Kidney (tissue), 14 donors: ENCODE data around the gene FERMT1. TPM values are rescaled to one million over a fixed set of nuclear protein-coding genes. Genes with fewer than 3 reads are reported as not detected.
"Not testable (repeated sequence)": the region's sequence is repeated elsewhere in the genome, so short reads cannot be mapped to it uniquely, and the experiment has no call there.

ENCODE experiments used
- DNase-seq, 5 donors: peaks; one replicate each; pipeline ENCODE4 v3.0.0-alpha.2; 2013 to 2020
- FAIRE-seq: peaks from 2 replicates; lab custom pipeline; 2012; peaks lifted over from hg19 to GRCh38; lab: Jason Lieb, UNC
- H3K27ac ChIP-seq, 2 donors: one replicate each; pipeline ENCODE4 v1.7.0; 2013; ENCODE audit warnings: low read depth in 2 of 2, low read length in 2 of 2, inconsistent platforms in 1 of 2
- H3K27me3 ChIP-seq: one replicate; pipeline ENCODE4 v1.7.1; 2013; ENCODE audit warnings: low read length, inconsistent platforms; ENCODE audit not compliant: control insufficient read depth, insufficient read depth
- H3K36me3 ChIP-seq, 3 donors: one replicate each; pipeline versions ENCODE4 v1.7.0 to v1.7.1; 2013; ENCODE audit warnings: low read length in 3 of 3, control low read depth in 1 of 3, inconsistent platforms in 1 of 3; ENCODE audit not compliant: insufficient read depth in 3 of 3, control insufficient read depth in 2 of 3
- H3K4me1 ChIP-seq, 3 donors: one replicate each; pipeline versions ENCODE4 v1.7.0 to v1.7.1; 2013; ENCODE audit warnings: low read length in 3 of 3, inconsistent platforms in 1 of 3, low read depth in 1 of 3; ENCODE audit not compliant: control insufficient read depth in 2 of 3, insufficient read depth in 2 of 3
- H3K4me3 ChIP-seq, 3 donors: one replicate each; pipeline versions ENCODE4 v1.7.0 to v1.8.1; 2013; ENCODE audit warnings: low read length in 3 of 3, control low read depth in 1 of 3, inconsistent platforms in 1 of 3
- H3K9ac ChIP-seq, 3 donors: one replicate each; pipeline versions ENCODE4 v1.7.0 to v1.7.1; 2013; ENCODE audit warnings: low read length in 3 of 3, control low read depth in 1 of 3, inconsistent platforms in 1 of 3
- H3K9me3 ChIP-seq, 3 donors: one replicate each; pipeline versions ENCODE4 v1.7.0 to v1.7.1; 2013; ENCODE audit warnings: low read length in 3 of 3, control low read depth in 1 of 3, inconsistent platforms in 1 of 3; ENCODE audit not compliant: control insufficient read depth in 2 of 3, insufficient read depth in 1 of 3
- intact Hi-C: fragments of 100-400 bp; cut with DNase I; formaldehyde crosslinking; loops from one replicate; pipeline ENCODE4 v1.11.1; 2022
- polyA plus RNA-seq: library from polyadenylated mRNA; stranded (reverse); fragments of 350-450 nt; fragmentation: Illumina TruSeq; extraction: RNeasy Lipid Tissue Mini Kit (QIAGEN cat#74804); gene quantifications from one replicate; pipeline ENCODE4 v1.2.3, GENCODE V29; 2014; ENCODE audit warnings: low read depth, low replicate concordance; ENCODE audit not compliant: insufficient read depth
- total RNA-seq: library from RNA; stranded (reverse); fragmentation: NEBNext Ultra II Directional; extraction: Animal tissue kit (Norgen Biotek cat#: 25700); gene quantifications from one replicate; pipeline ENCODE4 v1.2.1, GENCODE V29; 2021
- TF ChIP-seq, protein P1 (sequence below): IDR thresholded peaks from 3 replicates; pipeline ENCODE4 v1.5.1; 2012; ENCODE audit warnings: mild to moderate bottlenecking, moderate library complexity, borderline replicate concordance; ENCODE audit not compliant: insufficient read depth; ENCODE audit errors: extremely low read depth
- donor health status: control.
- donor health status: control.
- donor health status: control.
- donor health status: control.
- donor health status: control.
- donor health status: DM: yes; HTN: yes; CAD: no.
- donor health status: Normal renal cell carcinoma (clear cell type).

FERMT1 gene
- total and polyA plus RNA-seq, 2 donors from 2014 or later: 0.57 to 2.2 TPM

DNA sequence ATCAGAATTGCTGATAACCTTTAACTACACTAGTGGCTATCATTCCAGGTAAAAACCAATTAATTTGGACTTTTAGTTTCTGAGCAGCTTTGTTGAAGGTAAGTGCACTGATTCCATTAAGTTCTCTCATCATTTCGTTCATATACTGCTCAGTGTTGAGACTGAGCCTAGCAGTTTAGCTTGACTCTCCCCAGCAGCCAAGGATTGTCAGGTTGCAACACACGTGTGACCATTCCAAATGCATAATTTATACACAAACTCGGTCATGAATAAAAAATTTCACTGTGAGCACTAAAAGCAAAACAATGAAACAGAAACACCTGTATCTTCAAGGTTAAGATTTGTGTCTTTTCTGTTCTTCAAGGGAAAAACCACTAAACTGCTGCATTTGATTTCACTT lies 8.9 kb downstream of the FERMT1 start:
- FAIRE-seq (no peak), DNase-seq (no peak)
- TF ChIP-seq, protein P1, sequence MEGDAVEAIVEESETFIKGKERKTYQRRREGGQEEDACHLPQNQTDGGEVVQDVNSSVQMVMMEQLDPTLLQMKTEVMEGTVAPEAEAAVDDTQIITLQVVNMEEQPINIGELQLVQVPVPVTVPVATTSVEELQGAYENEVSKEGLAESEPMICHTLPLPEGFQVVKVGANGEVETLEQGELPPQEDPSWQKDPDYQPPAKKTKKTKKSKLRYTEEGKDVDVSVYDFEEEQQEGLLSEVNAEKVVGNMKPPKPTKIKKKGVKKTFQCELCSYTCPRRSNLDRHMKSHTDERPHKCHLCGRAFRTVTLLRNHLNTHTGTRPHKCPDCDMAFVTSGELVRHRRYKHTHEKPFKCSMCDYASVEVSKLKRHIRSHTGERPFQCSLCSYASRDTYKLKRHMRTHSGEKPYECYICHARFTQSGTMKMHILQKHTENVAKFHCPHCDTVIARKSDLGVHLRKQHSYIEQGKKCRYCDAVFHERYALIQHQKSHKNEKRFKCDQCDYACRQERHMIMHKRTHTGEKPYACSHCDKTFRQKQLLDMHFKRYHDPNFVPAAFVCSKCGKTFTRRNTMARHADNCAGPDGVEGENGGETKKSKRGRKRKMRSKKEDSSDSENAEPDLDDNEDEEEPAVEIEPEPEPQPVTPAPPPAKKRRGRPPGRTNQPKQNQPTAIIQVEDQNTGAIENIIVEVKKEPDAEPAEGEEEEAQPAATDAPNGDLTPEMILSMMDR: no peak
- Histone ChIP-seq H3K4me1 (no peaks in the 10 kb centered on the region), H3K27ac (no peak overlapping the region), H3K9me3 (peaks cover 0 to 2% (median 0%) of the 10 kb centered on the region in 3 donors), H3K27me3 (no peaks in the 10 kb centered on the region), H3K9ac (no peak overlapping the region), H3K4me3 (no peak overlapping the region), H3K36me3 (peaks cover 0 to 15% (median 0%) of the 10 kb centered on the region in 3 donors)
- intact Hi-C loops: no loop called here

DNA sequence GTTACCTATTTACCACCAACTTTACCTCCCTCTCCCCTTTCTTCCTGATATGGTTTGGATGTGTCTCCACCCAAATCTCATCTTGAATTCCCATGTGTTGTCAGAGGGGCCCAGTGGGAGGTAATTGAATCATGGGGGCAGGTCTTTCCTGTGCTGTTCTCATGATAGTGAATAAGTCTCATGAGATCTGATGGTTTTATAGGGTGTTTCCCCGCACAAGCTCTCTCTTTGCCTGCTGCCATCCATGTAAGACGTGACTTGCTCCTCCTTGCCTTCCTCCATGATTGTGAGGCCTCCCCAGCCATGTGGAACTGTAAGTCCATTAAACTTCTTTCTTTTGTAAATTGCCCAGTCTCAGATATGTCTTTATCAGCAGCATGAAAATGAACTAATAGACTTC lies 9.9 kb downstream of the FERMT1 start:
- H3K4me3 ChIP-seq, H3K27me3 ChIP-seq, H3K4me1 ChIP-seq, H3K27ac ChIP-seq, H3K9me3 ChIP-seq, DNase-seq, intact Hi-C loops, H3K9ac ChIP-seq, FAIRE-seq: not testable (repeated sequence)
- peaks cover 0 to 15% (median 0%) of the 10 kb centered on the region in 3 donors for H3K36me3 ChIP-seq

DNA sequence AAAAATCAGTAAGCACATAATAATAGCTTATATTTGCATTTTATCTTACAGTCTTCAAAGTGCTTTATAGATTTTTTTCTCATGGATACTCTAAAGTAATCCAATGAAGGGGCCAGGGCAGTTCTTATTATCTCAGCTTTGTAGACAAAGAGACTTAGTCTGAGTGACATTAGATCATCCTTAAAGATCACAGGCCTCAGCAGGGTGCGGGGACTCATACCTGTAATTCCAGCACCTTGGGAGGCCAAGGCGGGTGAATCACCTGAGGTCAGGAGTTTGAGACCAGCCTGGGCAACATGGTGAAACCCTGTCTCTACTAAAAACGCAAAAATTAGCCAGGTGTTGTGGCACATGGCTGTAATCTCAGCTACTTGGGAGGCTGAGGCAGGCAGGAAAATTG lies 14.5 kb downstream of the FERMT1 start:
- H3K27ac ChIP-seq: no peak overlapping the region
- H3K9me3 ChIP-seq: no peaks in the 10 kb centered on the region
- TF ChIP-seq, protein P1: no peak
- H3K9ac ChIP-seq: no peak overlapping the region
- FAIRE-seq (no peak), DNase-seq (no peak)
- H3K36me3 ChIP-seq: peaks cover 0 to under 1% (median 0%) of the 10 kb centered on the region in 3 donors
- intact Hi-C loops: no loop called here
- no peak overlapping the region for H3K4me3 ChIP-seq
- H3K27me3 ChIP-seq: no peaks in the 10 kb centered on the region
- no peaks in the 10 kb centered on the region for H3K4me1 ChIP-seq

DNA sequence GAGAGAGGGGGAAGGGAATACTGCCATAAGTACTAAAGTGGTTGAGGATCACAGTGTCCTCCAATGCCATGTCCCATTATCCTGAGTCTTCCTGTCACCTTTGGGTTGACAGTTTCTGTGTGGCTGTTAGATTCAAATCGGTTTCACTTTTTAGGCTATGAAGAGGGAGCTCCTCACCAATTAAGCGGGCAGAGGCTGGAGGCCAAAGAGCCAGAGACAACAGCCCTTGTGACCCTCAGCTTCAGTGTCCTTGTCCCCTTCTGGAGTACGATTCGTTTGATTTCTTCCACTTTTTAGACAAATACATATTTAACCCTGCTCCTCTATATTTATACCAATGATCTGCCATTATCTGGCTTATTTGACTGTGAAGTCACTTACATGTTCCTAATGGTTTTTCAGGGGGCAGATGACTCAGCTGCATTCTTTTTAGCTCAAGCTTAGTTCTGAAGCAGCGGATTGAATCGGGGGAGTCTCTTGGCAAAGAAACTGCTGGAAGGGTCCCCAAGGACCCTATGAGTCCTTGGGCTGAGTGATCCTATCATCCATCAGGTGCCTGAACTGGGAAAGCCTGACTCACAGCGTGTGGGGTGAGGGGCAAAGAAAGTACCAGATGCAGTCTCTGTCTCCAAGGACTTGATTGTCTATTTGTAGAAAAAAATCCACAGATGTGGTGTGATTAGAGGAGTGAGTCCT lies 18.2 kb downstream of the FERMT1 start:
- Histone ChIP-seq H3K36me3 (no peaks in the 10 kb centered on the region), H3K9ac (no peak overlapping the region), H3K9me3 (no peaks in the 10 kb centered on the region), H3K27me3 (no peaks in the 10 kb centered on the region), H3K4me1 (no peaks in the 10 kb centered on the region), H3K27ac (no peak overlapping the region), H3K4me3 (no peak overlapping the region)
- DNase-seq: no peak
- FAIRE-seq: no peak
- intact Hi-C loops: no loop called here
- TF ChIP-seq, protein P1: no peak
